ENCODE data around the gene CLDN3. TPM values are rescaled to one million over a fixed set of nuclear protein-coding genes. Genes with fewer than 3 reads are reported as not detected.

The CLDN3 gene
- total and polyA plus RNA-seq, 9 of the 15 experiments (the other 6 are each of a cell fraction or from before 2014, with no cell fraction given) = 0.29 TPM; not detected in 8

DNA sequence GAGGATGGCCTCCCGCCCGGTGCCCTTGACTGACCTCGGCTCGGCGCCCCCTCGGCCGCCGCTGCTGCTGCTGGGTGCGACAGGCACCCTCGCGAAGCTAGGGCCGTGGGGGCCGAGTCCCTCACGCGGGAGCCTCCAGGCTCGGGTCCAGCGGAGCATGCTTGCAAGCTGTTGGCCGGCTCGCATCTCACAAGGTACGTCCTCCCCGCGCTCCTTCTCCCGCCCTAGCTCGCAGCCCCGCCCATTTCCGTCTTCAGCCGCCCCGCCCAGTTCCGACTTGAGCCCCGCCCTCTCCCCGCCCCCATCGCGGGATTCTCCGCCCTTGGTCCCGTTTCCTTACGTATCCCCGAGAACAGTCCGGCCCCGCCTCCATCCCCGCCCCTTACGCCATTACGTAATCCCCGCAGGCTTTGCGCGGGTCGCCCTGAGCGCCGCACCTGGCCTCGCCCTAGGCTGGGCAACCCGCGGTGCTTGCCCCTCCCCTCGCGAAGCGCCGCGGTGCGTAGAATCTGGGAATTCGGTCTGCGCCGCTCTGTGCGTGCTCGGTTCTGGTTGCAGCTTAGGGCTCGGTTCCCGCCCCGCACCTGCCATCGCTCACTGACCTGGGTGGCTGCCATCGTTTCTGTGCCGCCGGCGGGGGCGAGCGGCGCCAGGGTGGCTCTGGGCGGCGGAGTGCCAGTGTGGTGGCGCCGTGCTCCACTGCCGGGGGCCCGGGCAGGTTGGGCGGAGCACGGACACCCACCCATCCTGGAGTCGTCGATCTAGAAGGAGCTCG, 31.3 kb downstream of the CLDN3 start, which contains the start of gene ABHD11 (continued):
- TF ChIP-seq, protein P1, sequence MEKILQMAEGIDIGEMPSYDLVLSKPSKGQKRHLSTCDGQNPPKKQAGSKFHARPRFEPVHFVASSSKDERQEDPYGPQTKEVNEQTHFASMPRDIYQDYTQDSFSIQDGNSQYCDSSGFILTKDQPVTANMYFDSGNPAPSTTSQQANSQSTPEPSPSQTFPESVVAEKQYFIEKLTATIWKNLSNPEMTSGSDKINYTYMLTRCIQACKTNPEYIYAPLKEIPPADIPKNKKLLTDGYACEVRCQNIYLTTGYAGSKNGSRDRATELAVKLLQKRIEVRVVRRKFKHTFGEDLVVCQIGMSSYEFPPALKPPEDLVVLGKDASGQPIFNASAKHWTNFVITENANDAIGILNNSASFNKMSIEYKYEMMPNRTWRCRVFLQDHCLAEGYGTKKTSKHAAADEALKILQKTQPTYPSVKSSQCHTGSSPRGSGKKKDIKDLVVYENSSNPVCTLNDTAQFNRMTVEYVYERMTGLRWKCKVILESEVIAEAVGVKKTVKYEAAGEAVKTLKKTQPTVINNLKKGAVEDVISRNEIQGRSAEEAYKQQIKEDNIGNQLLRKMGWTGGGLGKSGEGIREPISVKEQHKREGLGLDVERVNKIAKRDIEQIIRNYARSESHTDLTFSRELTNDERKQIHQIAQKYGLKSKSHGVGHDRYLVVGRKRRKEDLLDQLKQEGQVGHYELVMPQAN (IDR thresholded peaks at IDR 0.05; ENCODE audit: borderline replicate concordance) = peak; percentile 90
- TF ChIP-seq ZNF589 (CRISPR knock-in tag; IDR thresholded peaks at IDR 0.05; ENCODE audit: low read depth) (peak; percentile 81), BRF1 (IDR thresholded peaks at IDR 0.05; ENCODE audit: borderline replicate concordance, extremely low read depth, insufficient read length) (no peak), L3MBTL2 (IDR thresholded peaks at IDR 0.05) (peak; percentile 88), BCL6 (CRISPR knock-in tag; IDR thresholded peaks at IDR 0.05) (no peak), RBFOX2 (IDR thresholded peaks at IDR 0.05; ENCODE audit: low read depth, low read length) (peak; percentile 94), XRCC5 (IDR thresholded peaks at IDR 0.05; ENCODE audit: low read depth, low read length) (no peak), FOXK1 (CRISPR knock-in tag; IDR thresholded peaks at IDR 0.05; ENCODE audit: borderline replicate concordance) (no peak), ETS2 (tag; IDR thresholded peaks at IDR 0.05; ENCODE audit: borderline replicate concordance, poor library complexity, severe bottlenecking) (no peak), SP1 (CRISPR knock-in tag; IDR thresholded peaks at IDR 0.05) (peak; percentile 96), SMAD3 (CRISPR knock-in tag; conservative IDR thresholded peaks at IDR 0.05) (peak; percentile 72; the same call in 1 of the 2 replicates), SNIP1 (IDR thresholded peaks at IDR 0.05; ENCODE audit: low read depth) (no peak), ZNF717 (CRISPR knock-in tag; IDR thresholded peaks at IDR 0.05) (no peak), ZFP36 (IDR thresholded peaks at IDR 0.05; ENCODE audit: low read depth, low read length, partially characterized antibody) (no peak), DIDO1 (tag; IDR thresholded peaks at IDR 0.05; ENCODE audit: low read depth) (no peak)
- TF ChIP-seq, protein P2, sequence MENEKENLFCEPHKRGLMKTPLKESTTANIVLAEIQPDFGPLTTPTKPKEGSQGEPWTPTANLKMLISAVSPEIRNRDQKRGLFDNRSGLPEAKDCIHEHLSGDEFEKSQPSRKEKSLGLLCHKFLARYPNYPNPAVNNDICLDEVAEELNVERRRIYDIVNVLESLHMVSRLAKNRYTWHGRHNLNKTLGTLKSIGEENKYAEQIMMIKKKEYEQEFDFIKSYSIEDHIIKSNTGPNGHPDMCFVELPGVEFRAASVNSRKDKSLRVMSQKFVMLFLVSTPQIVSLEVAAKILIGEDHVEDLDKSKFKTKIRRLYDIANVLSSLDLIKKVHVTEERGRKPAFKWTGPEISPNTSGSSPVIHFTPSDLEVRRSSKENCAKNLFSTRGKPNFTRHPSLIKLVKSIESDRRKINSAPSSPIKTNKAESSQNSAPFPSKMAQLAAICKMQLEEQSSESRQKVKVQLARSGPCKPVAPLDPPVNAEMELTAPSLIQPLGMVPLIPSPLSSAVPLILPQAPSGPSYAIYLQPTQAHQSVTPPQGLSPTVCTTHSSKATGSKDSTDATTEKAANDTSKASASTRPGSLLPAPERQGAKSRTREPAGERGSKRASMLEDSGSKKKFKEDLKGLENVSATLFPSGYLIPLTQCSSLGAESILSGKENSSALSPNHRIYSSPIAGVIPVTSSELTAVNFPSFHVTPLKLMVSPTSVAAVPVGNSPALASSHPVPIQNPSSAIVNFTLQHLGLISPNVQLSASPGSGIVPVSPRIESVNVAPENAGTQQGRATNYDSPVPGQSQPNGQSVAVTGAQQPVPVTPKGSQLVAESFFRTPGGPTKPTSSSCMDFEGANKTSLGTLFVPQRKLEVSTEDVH (IDR thresholded peaks at IDR 0.05; ENCODE audit: low read depth, partially characterized antibody) = peak; percentile 77
- TF ChIP-seq, protein P3, sequence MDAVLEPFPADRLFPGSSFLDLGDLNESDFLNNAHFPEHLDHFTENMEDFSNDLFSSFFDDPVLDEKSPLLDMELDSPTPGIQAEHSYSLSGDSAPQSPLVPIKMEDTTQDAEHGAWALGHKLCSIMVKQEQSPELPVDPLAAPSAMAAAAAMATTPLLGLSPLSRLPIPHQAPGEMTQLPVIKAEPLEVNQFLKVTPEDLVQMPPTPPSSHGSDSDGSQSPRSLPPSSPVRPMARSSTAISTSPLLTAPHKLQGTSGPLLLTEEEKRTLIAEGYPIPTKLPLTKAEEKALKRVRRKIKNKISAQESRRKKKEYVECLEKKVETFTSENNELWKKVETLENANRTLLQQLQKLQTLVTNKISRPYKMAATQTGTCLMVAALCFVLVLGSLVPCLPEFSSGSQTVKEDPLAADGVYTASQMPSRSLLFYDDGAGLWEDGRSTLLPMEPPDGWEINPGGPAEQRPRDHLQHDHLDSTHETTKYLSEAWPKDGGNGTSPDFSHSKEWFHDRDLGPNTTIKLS (IDR thresholded peaks at IDR 0.05; ENCODE audit: borderline replicate concordance, low read depth) = no peak; the same call in 1 of the 2 replicates
- TF ChIP-seq, protein P4, sequence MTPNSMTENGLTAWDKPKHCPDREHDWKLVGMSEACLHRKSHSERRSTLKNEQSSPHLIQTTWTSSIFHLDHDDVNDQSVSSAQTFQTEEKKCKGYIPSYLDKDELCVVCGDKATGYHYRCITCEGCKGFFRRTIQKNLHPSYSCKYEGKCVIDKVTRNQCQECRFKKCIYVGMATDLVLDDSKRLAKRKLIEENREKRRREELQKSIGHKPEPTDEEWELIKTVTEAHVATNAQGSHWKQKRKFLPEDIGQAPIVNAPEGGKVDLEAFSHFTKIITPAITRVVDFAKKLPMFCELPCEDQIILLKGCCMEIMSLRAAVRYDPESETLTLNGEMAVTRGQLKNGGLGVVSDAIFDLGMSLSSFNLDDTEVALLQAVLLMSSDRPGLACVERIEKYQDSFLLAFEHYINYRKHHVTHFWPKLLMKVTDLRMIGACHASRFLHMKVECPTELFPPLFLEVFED (CRISPR knock-in tag; conservative IDR thresholded peaks at IDR 0.05) = no peak
- TF ChIP-seq, protein P5, sequence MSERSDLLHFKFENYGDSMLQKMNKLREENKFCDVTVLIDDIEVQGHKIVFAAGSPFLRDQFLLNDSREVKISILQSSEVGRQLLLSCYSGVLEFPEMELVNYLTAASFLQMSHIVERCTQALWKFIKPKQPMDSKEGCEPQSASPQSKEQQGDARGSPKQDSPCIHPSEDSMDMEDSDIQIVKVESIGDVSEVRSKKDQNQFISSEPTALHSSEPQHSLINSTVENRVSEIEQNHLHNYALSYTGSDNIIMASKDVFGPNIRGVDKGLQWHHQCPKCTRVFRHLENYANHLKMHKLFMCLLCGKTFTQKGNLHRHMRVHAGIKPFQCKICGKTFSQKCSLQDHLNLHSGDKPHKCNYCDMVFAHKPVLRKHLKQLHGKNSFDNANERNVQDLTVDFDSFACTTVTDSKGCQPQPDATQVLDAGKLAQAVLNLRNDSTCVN (CRISPR knock-in tag; IDR thresholded peaks at IDR 0.05) = peak; percentile 4; the same call in 1 of the 2 replicates
